ENCODE results near the gene DLG2. TPM values are rescaled to one million over a fixed set of nuclear protein-coding genes. Genes with fewer than 3 reads are reported as not detected.

Gene DLG2
- total and polyA plus RNA-seq, 2 of the 4 experiments (the other 2 are of a cell fraction): 0.31 to 0.36 TPM

GRCh38 chr11:83549984-83550667 is 2077.0 kb downstream of the DLG2 start:
- DNase-seq (no peak), ATAC-seq (ENCODE audit: low read depth) (no peak)
- Histone ChIP-seq H2BK120ac (ENCODE audit: low read depth, low read length) (no peak overlapping the region), H3K14ac (replicated peaks; ENCODE audit: low read depth, low read length) (no peak overlapping the region), H2BK5ac (ENCODE audit: low read depth, low read length, poor library complexity, severe bottlenecking) (no peak overlapping the region), H2BK20ac (ENCODE audit: low read depth, low read length) (no peak overlapping the region), H3K56ac (ENCODE audit: extremely low read depth, insufficient read depth, low read length) (no peak overlapping the region), H3K79me1 (ENCODE audit: low read depth in 1 of 2, low read length in 2 of 2) (no peaks in the 10 kb centered on the region), H4K20me1 (ENCODE audit: insufficient read depth, low read length) (no peaks in the 10 kb centered on the region), H3K23ac (ENCODE audit: low read depth, low read length) (no peak overlapping the region), H3K9me3 (ENCODE audit: control insufficient read depth, insufficient read depth, low read length) (no peaks in the 10 kb centered on the region), H2BK15ac (ENCODE audit: low read depth, low read length) (no peak overlapping the region), H3K27ac (ENCODE audit: insufficient read depth, low read length) (no peak overlapping the region), H3K9me1 (ENCODE audit: insufficient read depth, low read length) (no peaks in the 10 kb centered on the region), H2AK5ac (ENCODE audit: low read depth, low read length) (no peak overlapping the region), H3K4me2 (ENCODE audit: low read depth, low read length) (no peak overlapping the region), H3K9ac (ENCODE audit: low read depth, low read length) (no peak overlapping the region), H3K27me3 (ENCODE audit: control insufficient read depth, insufficient read depth, low read length) (peaks cover 2% of the 10 kb centered on the region; the same call in 1 of the 2 replicates), H3K4me3 (ENCODE audit: insufficient read depth, low read depth, low read length) (no peak overlapping the region), H3K18ac (ENCODE audit: low read depth, low read length) (no peak overlapping the region), H3K4ac (ENCODE audit: low read depth, low read length) (no peak overlapping the region), H4K5ac (ENCODE audit: low read depth, low read length) (no peak overlapping the region), H4K91ac (ENCODE audit: insufficient read depth, low read depth, low read length) (no peak overlapping the region), H3K36me3 (ENCODE audit: control insufficient read depth, insufficient read depth, low read length) (no peaks in the 10 kb centered on the region), H2AFZ (replicated peaks; ENCODE audit: low read length, poor library complexity) (no peak overlapping the region), H4K8ac (ENCODE audit: low read depth in 2 of 2, low read length in 2 of 2) (no peak overlapping the region), H2AK9ac (replicated peaks; ENCODE audit: low read depth, low read length, poor library complexity) (no peak overlapping the region), H3K4me1 (ENCODE audit: control insufficient read depth, insufficient read depth, low read length) (no peaks in the 10 kb centered on the region)
- dilution Hi-C loops (cut with HindIII; ENCODE audit: low sequenced_read_pairs, unreplicated experiment): no loop called here
- POLR2A ChIA-PET (ENCODE audit: unreplicated experiment): no interaction called here
- 100% methylated on average over 1 of the region's 5 CpGs; no CpG with 5 or more reads in 1 of the 2 experiments for WGBS, 2 experiments (ENCODE audit: extremely low coverage in 2 of 2, insufficient read length in 1 of 2)
- in situ Hi-C loops (cut with MboI; ENCODE audit: low sequenced_read_pairs): no loop called here
- TF ChIP-seq USF2 (IDR thresholded peaks at IDR 0.05; ENCODE audit: low read depth, low read length): no peak
- no peak for TF ChIP-seq MXI1 (IDR thresholded peaks at IDR 0.05; ENCODE audit: borderline replicate concordance, low read depth, low read length)
- TF ChIP-seq NFE2L2 (IDR thresholded peaks at IDR 0.05; ENCODE audit: low read depth, low read length): no peak
- TF ChIP-seq RFX5 (IDR thresholded peaks at IDR 0.05; ENCODE audit: low read depth, low read length): no peak
- intact Hi-C loops (cut with micrococcal nuclease): no loop called here
- no TSS peak for BruUV-seq (replicated peaks)
- CTCF ChIA-PET: no interaction called here

Measured in IMR-90 (cell line).